ENCODE data around the gene MAGEB4. TPM values are rescaled to one million over a fixed set of nuclear protein-coding genes. Genes with fewer than 3 reads are reported as not detected.
"Not testable (repeated sequence)": the region's sequence is repeated elsewhere in the genome, so short reads cannot be mapped to it uniquely, and the experiment has no call there.

The MAGEB4 gene
- not detected for total RNA-seq

GRCh38 chrX:30241724-30242415, at the start of gene MAGEB4:
Gene MAGEB4 (plus strand): TSS chrX:30242000. CDS start chrX:30242136, 136 bp downstream.
- no peak for DNase-seq (ENCODE audit: low read depth in 2 of 3, low spot score in 2 of 3)

- not testable (repeated sequence) for DNase-seq (ENCODE audit: low read depth in 2 of 3, low spot score in 2 of 3)
Measured at GRCh38 chrX:30193910-30194309, 47.9 kb upstream of the MAGEB4 start.

GRCh38 chrX:30196322-30196721, 45.5 kb upstream of the MAGEB4 start:
- peak in 2 of 3 donors; percentile 3 to 24 for DNase-seq (ENCODE audit: low read depth in 2 of 3, low spot score in 2 of 3)

DNA sequence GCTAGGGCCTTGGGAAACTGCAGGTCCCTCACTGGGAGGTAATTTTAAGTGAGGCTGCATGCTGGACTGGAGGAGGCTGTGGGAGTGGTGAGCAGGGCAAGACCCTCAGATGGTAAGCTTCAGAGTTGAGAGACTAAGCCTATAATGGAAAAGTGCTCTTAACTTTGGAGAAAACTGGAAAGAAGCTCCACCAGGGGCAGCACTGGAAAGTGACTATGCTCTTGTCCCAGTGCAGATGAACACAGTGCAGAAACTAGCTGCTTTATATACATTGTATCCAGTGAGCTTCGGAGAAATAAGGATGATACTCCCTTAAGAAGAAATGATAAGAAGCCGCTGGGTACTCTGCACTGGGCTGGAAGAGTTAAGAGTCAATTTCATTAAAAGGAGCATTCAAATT, 29.6 kb upstream of the MAGEB4 start:
- no peak for DNase-seq (ENCODE audit: low read depth in 2 of 3, low spot score in 2 of 3)

DNA sequence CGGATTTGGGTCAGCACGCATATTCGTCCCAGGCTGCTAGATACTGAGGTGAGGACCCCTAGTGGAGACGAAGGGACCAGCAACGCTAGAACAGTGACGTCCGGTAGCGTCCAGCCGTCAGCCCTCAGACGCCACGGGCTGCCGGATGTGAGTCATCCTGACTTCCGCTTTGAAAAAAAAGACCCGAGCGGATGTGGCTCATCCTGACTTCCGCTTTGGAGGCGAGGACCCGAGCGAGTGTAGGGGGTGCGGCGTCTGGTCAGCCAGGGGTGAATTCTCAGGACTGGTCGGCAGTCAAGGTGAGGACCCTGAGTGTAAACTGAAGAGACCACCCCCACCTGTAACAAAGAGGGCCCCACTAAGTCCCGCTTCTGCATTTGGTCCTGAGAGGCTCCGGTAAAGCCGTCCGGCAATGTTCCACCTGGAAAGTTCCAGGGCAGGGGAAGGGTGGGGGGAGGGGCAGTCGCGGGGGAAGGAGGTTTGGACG, 26.4 kb upstream of the MAGEB4 start, which contains the start of gene MAGEB2:
Gene MAGEB2, plus strand, starts transcription at position 207 of the 487 bp plus-strand sequence. CDS start 3,018 bp downstream, outside the sequence.
- DNase-seq (ENCODE audit: low read depth in 2 of 3, low spot score in 2 of 3), result no peak

DNA sequence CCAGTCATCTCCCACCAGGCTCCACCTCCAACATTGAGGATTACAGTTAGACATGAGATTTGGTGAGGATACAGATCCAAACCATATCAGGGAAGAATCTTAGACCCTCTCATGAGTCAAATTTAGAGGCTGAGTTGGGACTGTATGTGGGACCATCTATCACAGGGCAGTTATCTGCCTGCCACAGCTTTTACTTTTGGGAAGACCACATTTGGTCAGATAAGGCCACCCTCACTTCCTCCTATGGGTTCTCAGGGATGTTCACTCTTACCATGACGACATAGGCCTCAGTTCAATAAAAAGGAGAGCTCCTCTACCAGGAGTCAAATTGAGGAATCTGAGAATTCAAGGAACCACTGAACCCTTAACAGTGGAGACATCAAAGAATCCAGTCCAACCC, 24.3 kb upstream of the MAGEB4 start:
- DNase-seq (ENCODE audit: low read depth in 2 of 3, low spot score in 2 of 3), result peak in 2 of 3 donors; percentile 0 to 3

DNA sequence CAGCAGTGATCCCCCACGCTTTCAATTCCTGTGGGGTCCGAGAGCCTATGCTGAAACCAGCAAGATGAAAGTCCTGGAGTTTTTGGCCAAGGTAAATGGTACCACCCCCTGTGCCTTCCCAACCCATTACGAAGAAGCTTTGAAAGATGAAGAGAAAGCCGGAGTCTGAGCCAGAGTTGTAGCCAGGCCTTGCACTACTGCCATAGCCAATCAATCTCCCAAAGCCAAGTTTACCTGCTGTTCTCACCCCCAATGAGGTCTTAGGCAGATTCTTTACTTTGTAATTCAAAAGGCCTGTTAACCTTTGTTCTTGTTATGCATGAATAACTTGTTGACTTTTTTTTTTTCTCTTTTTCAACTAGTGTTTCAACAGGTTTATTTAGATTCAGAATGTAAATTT, 22.4 kb upstream of the MAGEB4 start:
- no peak for DNase-seq (ENCODE audit: low read depth in 2 of 3, low spot score in 2 of 3)

- DNase-seq (ENCODE audit: low read depth in 2 of 3, low spot score in 2 of 3), result no peak
Measured at GRCh38 chrX:30220661-30221060, 21.1 kb upstream of the MAGEB4 start.

- DNase-seq (ENCODE audit: low read depth in 2 of 3, low spot score in 2 of 3), result no peak
Measured at GRCh38 chrX:30224536-30224935, 17.3 kb upstream of the MAGEB4 start.

DNA sequence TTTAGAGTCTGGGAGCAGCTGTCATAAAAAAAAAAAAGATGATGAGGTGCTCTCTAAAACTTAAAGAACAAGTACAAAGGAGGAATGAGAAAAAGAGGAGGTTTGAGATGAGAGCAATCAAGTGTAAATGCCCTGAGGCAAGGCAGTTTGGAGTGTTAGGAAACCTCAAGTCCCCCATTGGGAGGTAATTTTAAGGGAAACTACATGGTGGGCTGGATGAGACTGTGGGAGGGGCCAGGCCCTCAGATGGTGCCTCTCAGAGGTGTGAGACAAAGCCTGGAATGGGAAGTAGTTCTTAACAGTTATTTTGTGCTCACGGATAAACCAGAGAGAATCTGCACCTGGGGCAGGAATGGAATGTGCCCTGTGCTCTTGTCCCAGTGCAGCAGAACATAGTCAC, 13.3 kb upstream of the MAGEB4 start:
- DNase-seq (ENCODE audit: low read depth in 2 of 3, low spot score in 2 of 3), result no peak

DNA sequence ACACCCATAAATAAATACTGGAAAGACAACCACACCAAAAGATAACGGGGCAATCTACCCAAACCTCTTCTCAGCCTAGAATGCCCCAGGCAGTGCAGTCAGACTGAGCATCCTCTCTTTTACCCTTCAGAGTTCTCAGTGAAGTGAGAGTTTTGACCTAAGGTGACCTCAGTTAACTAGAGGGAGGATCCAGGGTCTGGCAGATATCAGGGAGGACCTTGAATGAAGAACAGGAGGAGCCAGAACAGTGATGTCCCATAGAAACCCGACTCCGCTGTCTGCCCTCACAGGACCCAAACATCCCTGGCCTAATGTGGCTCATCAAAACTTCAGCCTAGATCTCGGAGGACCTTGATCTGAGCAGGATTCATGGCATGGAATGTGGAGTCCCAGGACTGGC, 11.4 kb upstream of the MAGEB4 start, which contains the start of gene MAGEB3:
Gene MAGEB3, plus strand, starts transcription at position 263 of the 400 bp plus-strand sequence. CDS start 5,268 bp downstream, outside the sequence.
- DNase-seq (ENCODE audit: low read depth in 2 of 3, low spot score in 2 of 3), result no peak

DNA sequence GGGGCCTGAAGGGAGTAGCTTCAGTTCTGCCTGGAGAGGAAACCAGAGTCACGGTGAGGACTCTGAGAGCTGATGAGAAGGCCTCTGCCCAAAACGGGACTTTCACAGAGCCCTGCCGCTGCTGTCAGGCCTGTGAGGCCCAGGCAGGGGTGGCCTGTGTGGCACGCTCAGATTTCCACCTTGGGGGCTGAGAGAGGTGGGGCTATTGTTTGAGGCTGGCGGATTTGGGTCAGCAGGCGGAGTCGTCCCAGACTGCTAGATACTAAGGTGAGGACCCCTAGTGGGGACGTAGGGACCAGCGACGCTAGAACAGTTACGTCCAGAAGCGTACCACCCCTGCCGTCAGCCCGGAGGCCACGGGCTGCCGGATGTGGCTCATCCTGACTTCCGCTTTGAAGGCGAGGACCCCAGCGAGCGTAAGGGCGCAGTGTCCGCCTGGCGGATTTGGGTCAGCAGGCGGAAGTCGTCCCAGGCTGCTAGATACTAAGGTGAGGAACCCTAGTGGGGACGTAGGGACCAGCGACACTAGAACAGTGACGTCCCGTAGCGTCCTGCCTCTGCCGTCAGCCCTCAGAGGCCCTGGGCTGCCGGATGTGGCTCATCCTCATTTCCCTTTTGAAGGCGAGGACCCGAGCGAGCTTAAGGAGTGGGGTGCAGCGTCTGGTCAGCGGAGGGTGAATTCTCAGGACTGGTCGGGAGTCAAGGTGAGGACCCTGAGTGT, 5.1 kb downstream of the MAGEB4 start, which contains the start of gene MAGEB1:
Gene MAGEB1, plus strand, starts transcription at position 378 of the 721 bp plus-strand sequence. CDS start 3,348 bp downstream, outside the sequence.
- DNase-seq (ENCODE audit: low read depth in 2 of 3, low spot score in 2 of 3), result no peak

GRCh38 chrX:30248854-30249253, 7.1 kb downstream of the MAGEB4 start:
- no peak for DNase-seq (ENCODE audit: low read depth in 2 of 3, low spot score in 2 of 3)

- no peak for DNase-seq (ENCODE audit: low read depth in 2 of 3, low spot score in 2 of 3)
Measured at GRCh38 chrX:30253257-30253656, 11.5 kb downstream of the MAGEB4 start.

GRCh38 chrX:30259927-30260326, 18.1 kb downstream of the MAGEB4 start:
- no peak for DNase-seq (ENCODE audit: low read depth in 2 of 3, low spot score in 2 of 3)

- DNase-seq (ENCODE audit: low read depth in 2 of 3, low spot score in 2 of 3), result no peak
Measured at GRCh38 chrX:30261012-30261411, 19.2 kb downstream of the MAGEB4 start.

DNA sequence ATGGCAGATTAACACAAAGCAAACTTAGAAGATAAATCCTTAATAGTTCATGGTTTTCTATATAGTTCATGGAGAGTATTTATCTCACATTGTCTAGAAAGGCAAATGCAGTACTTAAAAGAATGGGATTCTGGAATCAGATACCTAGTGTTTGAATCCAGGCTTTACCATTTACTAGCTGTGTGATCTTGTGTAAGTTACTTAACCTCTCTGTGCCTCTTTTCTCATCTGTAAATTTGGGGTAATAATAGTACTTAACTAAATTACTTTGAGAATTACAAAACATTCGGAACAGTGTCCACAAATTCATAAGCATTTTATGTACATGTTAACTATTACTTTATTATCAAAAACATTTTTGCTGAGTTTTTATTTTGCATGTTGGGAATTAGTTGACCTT, 21.0 kb downstream of the MAGEB4 start:
- DNase-seq (ENCODE audit: low read depth in 2 of 3, low spot score in 2 of 3), result no peak

DNA sequence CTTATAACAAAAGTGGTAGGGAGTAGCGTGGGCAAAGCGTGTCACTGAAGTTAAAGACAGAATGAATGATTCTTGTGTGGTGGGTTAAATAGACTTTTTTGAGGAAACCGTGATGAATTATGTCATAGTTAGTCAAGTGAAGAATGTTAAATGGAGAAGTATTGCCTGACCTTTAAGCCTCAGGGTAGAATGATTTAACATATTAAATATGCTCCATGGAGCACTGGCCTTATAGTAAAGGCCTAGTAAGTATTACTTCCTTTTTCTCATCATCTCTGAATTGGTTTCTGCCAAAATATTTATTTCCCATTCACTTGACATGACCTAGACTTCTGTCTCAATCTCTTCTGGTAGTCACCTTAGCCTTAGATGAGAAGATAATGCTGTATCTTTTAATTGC, 28.8 kb downstream of the MAGEB4 start:
- no peak for DNase-seq (ENCODE audit: low read depth in 2 of 3, low spot score in 2 of 3)

- DNase-seq (ENCODE audit: low read depth in 2 of 3, low spot score in 2 of 3), result no peak
Measured at GRCh38 chrX:30275498-30275897, 33.7 kb downstream of the MAGEB4 start.

GRCh38 chrX:30278365-30278764, 36.6 kb downstream of the MAGEB4 start:
- no peak for DNase-seq (ENCODE audit: low read depth in 2 of 3, low spot score in 2 of 3)

DNA sequence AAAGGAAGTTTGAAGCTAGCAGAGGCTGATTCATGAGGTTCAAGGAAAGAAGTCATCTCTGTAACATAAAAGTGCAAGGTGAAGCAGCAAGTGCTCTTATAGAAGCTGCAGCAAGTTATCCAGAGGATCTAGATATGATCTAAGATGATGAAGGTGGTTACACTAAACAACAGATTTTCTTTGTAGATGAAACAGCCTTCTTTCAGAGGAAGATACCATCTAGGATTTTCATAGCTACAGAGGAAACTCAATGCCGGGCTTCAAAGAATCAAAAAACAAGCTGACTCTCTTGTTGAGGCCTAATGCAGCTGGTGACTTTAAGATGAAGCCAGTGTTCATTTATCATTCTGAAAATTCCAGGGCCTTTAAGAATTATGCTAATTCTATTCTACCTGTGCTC, 38.6 kb downstream of the MAGEB4 start:
- no peak for DNase-seq (ENCODE audit: low read depth in 2 of 3, low spot score in 2 of 3)

GRCh38 chrX:30282527-30282926, 40.7 kb downstream of the MAGEB4 start:
- DNase-seq (ENCODE audit: low read depth in 2 of 3, low spot score in 2 of 3), result no peak
